PFSK-1 (cell line): ENCODE results near the gene ABLIM2.

Experiments used
- FOXP2 ChIP-seq: optimal IDR thresholded peaks from 2 replicates; pipeline ENCODE3; 2011; ENCODE audit warnings: borderline replicate concordance, control low read depth, inconsistent platforms; ENCODE audit not compliant: insufficient read depth; ENCODE audit errors: extremely low read length, extremely low read depth
- POLR2AphosphoS5 ChIP-seq: IDR thresholded peaks from 2 replicates; pipeline ENCODE4 v1.6.1; 2012; ENCODE audit warnings: low read depth, mild to moderate bottlenecking, control low read depth, low read length, moderate library complexity
- SIN3A ChIP-seq: IDR thresholded peaks from 2 replicates; pipeline ENCODE4 v1.6.1; 2012; ENCODE audit warnings: mild to moderate bottlenecking, low read length, moderate library complexity, borderline replicate concordance; ENCODE audit not compliant: insufficient read depth
- TAF1 ChIP-seq: IDR thresholded peaks from 2 replicates; pipeline ENCODE4 v1.6.1; 2012; ENCODE audit warnings: low read length, control low read depth, borderline replicate concordance; ENCODE audit not compliant: insufficient read depth
- TF ChIP-seq, protein P1 (sequence below), 2 experiments: IDR thresholded peaks; 2 replicates each; pipeline versions ENCODE4 v1.6.1 to v1.8.0; 2011 to 2012; ENCODE audit warnings: low read depth in 2 of 2, low read length in 2 of 2, control low read depth in 1 of 2, inconsistent platforms in 1 of 2, mild to moderate bottlenecking in 1 of 2, moderate library complexity in 1 of 2; ENCODE audit not compliant: insufficient read depth in 1 of 2

Gene ABLIM2

GRCh38 chr4:8157944-8158709 lies 486 bp downstream of the ABLIM2 start:
- TF ChIP-seq SIN3A (no peak), FOXP2 (no peak), POLR2AphosphoS5 (no peak), TAF1 (no peak)

GRCh38 chr4:8157496-8157895 lies 1.1 kb downstream of the ABLIM2 start:
- TF ChIP-seq FOXP2, result no peak
- TF ChIP-seq POLR2AphosphoS5, result no peak
- TF ChIP-seq SIN3A, result no peak
- TF ChIP-seq, protein P1, sequence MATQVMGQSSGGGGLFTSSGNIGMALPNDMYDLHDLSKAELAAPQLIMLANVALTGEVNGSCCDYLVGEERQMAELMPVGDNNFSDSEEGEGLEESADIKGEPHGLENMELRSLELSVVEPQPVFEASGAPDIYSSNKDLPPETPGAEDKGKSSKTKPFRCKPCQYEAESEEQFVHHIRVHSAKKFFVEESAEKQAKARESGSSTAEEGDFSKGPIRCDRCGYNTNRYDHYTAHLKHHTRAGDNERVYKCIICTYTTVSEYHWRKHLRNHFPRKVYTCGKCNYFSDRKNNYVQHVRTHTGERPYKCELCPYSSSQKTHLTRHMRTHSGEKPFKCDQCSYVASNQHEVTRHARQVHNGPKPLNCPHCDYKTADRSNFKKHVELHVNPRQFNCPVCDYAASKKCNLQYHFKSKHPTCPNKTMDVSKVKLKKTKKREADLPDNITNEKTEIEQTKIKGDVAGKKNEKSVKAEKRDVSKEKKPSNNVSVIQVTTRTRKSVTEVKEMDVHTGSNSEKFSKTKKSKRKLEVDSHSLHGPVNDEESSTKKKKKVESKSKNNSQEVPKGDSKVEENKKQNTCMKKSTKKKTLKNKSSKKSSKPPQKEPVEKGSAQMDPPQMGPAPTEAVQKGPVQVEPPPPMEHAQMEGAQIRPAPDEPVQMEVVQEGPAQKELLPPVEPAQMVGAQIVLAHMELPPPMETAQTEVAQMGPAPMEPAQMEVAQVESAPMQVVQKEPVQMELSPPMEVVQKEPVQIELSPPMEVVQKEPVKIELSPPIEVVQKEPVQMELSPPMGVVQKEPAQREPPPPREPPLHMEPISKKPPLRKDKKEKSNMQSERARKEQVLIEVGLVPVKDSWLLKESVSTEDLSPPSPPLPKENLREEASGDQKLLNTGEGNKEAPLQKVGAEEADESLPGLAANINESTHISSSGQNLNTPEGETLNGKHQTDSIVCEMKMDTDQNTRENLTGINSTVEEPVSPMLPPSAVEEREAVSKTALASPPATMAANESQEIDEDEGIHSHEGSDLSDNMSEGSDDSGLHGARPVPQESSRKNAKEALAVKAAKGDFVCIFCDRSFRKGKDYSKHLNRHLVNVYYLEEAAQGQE (IDR thresholded peaks at IDR 0.05; ENCODE audit: insufficient read depth in 1 of 2, low read depth in 2 of 2, low read length in 2 of 2), result no peak
- no peak for TF ChIP-seq TAF1

- TF ChIP-seq SIN3A (no peak), POLR2AphosphoS5 (no peak), TAF1 (no peak), FOXP2 (no peak)
- TF ChIP-seq, protein P1 (IDR thresholded peaks at IDR 0.05; ENCODE audit: insufficient read depth in 1 of 2, low read depth in 2 of 2, low read length in 2 of 2), result no peak
These were observed 2.0 kb downstream of the ABLIM2 start for GRCh38 chr4:8156617-8157016.

GRCh38 chr4:8155660-8156421 lies 2.8 kb downstream of the ABLIM2 start:
- TF ChIP-seq POLR2AphosphoS5 (no peak), SIN3A (no peak), TAF1 (no peak), FOXP2 (no peak)
- TF ChIP-seq, protein P1 (IDR thresholded peaks at IDR 0.05; ENCODE audit: insufficient read depth in 1 of 2, low read depth in 2 of 2, low read length in 2 of 2), result no peak

DNA sequence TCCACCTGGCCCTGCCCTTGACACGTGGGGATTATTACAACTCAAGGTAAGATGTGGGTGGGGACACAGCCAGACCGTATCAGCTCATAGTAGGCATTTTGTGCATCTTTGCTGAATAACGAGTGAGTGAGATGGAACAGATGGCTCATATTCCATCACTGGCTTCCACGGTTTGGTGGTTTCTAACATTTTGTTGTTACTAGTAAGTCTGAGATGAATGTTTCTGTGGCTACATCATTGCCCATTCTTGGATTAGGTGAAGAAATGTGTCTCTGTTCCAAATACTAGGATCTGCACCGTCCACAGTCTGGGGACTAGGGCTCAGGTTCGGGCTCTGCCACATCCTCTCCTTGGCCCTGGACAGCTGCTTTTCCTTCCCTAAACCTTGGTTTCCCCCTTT lies 3.6 kb downstream of the ABLIM2 start:
- TF ChIP-seq POLR2AphosphoS5, result no peak
- TF ChIP-seq, protein P1 (IDR thresholded peaks at IDR 0.05; ENCODE audit: insufficient read depth in 1 of 2, low read depth in 2 of 2, low read length in 2 of 2), result no peak
